ENCODE measurements around the gene RALGDS.
A peak's percentile ranks its signal among the peaks of the same experiment; 100 is the strongest.

The RALGDS gene

DNA sequence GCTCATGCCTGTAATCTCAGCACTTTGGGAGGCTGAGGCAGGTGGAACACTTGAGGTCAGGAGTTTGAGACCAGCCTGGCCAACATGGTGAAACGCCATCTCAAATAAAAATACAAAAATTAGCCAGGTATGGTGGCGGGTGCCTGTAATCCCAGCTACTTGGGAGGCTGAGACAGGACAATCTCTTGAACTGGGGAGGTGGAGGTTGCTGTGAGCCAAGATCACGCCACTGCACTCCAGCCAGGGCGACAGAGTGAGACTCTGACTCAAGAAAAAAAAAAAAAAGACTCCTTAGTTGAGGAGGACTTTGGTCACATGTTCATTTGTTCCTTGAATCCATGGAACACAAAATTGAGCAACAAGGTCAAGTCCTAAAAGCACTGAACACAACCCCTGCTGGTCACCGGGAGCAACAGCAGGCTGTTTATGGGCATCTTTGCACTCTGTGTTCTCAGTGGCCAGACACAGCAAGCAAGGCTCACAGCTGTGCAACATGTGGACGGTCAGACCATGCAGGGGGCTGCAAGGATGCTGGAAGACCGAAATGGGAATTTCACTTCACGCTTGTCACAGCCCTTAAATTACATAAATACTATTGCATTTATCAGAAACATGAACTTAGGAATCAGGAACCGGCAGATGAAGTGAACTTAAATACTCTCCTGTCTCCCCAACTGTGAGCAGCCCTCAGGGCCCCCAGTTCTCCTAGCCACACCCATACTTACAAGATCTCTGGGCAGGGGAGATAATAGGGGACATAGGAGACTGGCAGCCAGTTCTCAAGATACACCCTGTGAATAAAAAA lies 39.9 kb upstream of the RALGDS start:
- no peaks in the 10 kb centered on the region for H3K4me1 ChIP-seq (ENCODE audit: control insufficient read depth, insufficient read depth, low read length)
- H3K27ac ChIP-seq (ENCODE audit: extremely low read depth, low read depth, low read length) = no peak overlapping the region
- no peak overlapping the region for H3K4me3 ChIP-seq (ENCODE audit: low read depth, low read length)
- ChIA-PET CTCF (interaction anchor here (0.7 to 2.8 kb wide), 11 partner anchors 9 to 264 kb away, joined by 3 to 19 read pairs (median 4); no protein-coding TSS in a partner anchor), POLR2A (no interaction called here)
- TF ChIP-seq ZNF571 (tag by site-specific recombination; IDR thresholded peaks at IDR 0.05) (no peak), ZNF654 (tag by site-specific recombination; IDR thresholded peaks at IDR 0.05; ENCODE audit: low read depth) (0 out of 2 replicates have a peak, but pooled peaks have one; percentile 7), PRDM1 (tag by site-specific recombination; IDR thresholded peaks at IDR 0.05) (no peak), ZNF350 (tag by site-specific recombination; IDR thresholded peaks at IDR 0.05) (no peak), ZNF585B (tag by site-specific recombination; IDR thresholded peaks at IDR 0.05) (no peak), ZNF155 (tag by site-specific recombination; IDR thresholded peaks at IDR 0.05) (no peak), ZNF341 (tag by site-specific recombination; IDR thresholded peaks at IDR 0.05; ENCODE audit: low read depth) (peak; percentile 21; the same call in 1 of the 2 replicates), SCRT1 (tag by site-specific recombination; IDR thresholded peaks at IDR 0.05; ENCODE audit: borderline replicate concordance) (peak; percentile 90), ZNF629 (tag by site-specific recombination; IDR thresholded peaks at IDR 0.05) (no peak), ZSCAN30 (tag by site-specific recombination; IDR thresholded peaks at IDR 0.05) (0 out of 2 replicates have a peak, but pooled peaks have one; percentile 40), SP7 (tag by site-specific recombination; IDR thresholded peaks at IDR 0.05) (0 out of 2 replicates have a peak, but pooled peaks have one; percentile 27), FEZF1 (tag by site-specific recombination; IDR thresholded peaks at IDR 0.05) (peak; percentile 61), ZBTB17 (tag by site-specific recombination; IDR thresholded peaks at IDR 0.05) (peak; percentile 76), SCRT2 (tag by site-specific recombination; IDR thresholded peaks at IDR 0.05) (peak; percentile 95), ZNF473 (tag by site-specific recombination; IDR thresholded peaks at IDR 0.05) (no peak), ZNF785 (tag by site-specific recombination; IDR thresholded peaks at IDR 0.05) (peak; percentile 85; the same call in 1 of the 2 replicates)
- TF ChIP-seq, protein P1, sequence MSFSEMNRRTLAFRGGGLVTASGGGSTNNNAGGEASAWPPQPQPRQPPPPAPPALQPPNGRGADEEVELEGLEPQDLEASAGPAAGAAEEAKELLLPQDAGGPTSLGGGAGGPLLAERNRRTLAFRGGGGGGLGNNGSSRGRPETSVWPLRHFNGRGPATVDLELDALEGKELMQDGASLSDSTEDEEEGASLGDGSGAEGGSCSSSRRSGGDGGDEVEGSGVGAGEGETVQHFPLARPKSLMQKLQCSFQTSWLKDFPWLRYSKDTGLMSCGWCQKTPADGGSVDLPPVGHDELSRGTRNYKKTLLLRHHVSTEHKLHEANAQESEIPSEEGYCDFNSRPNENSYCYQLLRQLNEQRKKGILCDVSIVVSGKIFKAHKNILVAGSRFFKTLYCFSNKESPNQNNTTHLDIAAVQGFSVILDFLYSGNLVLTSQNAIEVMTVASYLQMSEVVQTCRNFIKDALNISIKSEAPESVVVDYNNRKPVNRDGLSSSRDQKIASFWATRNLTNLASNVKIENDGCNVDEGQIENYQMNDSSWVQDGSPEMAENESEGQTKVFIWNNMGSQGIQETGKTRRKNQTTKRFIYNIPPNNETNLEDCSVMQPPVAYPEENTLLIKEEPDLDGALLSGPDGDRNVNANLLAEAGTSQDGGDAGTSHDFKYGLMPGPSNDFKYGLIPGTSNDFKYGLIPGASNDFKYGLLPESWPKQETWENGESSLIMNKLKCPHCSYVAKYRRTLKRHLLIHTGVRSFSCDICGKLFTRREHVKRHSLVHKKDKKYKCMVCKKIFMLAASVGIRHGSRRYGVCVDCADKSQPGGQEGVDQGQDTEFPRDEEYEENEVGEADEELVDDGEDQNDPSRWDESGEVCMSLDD (tag by site-specific recombination; IDR thresholded peaks at IDR 0.05) = no peak
- TF ChIP-seq, protein P2, sequence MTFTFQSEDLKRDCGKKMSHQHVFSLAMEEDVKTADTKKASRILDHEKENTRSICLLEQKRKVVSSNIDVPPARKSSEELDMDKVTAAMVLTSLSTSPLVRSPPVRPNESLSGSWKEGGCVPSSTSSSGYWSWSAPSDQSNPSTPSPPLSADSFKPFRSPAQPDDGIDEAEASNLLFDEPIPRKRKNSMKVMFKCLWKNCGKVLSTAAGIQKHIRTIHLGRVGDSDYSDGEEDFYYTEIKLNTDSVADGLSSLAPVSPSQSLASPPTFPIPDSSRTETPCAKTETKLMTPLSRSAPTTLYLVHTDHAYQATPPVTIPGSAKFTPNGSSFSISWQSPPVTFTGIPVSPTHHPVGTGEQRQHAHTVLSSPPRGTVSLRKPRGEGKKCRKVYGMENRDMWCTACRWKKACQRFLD (tag by site-specific recombination; IDR thresholded peaks at IDR 0.05) = no peak
- TF ChIP-seq, protein P3, sequence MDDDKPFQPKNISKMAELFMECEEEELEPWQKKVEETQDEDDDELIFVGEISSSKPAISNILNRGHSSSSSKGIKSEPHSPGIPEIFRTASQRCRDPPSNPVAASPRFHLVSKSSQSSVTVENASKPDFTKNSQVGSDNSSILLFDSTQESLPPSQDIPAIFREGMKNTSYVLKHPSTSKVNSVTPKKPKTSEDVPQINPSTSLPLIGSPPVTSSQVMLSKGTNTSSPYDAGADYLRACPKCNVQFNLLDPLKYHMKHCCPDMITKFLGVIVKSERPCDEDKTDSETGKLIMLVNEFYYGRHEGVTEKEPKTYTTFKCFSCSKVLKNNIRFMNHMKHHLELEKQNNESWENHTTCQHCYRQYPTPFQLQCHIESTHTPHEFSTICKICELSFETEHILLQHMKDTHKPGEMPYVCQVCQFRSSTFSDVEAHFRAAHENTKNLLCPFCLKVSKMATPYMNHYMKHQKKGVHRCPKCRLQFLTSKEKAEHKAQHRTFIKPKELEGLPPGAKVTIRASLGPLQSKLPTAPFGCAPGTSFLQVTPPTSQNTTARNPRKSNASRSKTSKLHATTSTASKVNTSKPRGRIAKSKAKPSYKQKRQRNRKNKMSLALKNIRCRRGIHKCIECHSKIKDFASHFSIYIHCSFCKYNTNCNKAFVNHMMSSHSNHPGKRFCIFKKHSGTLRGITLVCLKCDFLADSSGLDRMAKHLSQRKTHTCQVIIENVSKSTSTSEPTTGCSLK (tag by site-specific recombination; IDR thresholded peaks at IDR 0.05) = no peak
- TF ChIP-seq, protein P4, sequence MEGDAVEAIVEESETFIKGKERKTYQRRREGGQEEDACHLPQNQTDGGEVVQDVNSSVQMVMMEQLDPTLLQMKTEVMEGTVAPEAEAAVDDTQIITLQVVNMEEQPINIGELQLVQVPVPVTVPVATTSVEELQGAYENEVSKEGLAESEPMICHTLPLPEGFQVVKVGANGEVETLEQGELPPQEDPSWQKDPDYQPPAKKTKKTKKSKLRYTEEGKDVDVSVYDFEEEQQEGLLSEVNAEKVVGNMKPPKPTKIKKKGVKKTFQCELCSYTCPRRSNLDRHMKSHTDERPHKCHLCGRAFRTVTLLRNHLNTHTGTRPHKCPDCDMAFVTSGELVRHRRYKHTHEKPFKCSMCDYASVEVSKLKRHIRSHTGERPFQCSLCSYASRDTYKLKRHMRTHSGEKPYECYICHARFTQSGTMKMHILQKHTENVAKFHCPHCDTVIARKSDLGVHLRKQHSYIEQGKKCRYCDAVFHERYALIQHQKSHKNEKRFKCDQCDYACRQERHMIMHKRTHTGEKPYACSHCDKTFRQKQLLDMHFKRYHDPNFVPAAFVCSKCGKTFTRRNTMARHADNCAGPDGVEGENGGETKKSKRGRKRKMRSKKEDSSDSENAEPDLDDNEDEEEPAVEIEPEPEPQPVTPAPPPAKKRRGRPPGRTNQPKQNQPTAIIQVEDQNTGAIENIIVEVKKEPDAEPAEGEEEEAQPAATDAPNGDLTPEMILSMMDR (tag by site-specific recombination; IDR thresholded peaks at IDR 0.05) = peak; percentile 59; the same call in 1 of the 2 replicates
- no peaks in the 10 kb centered on the region for H3K36me3 ChIP-seq (ENCODE audit: control insufficient read depth in 2 of 2, insufficient read depth in 1 of 2, low read length in 2 of 2)
- no peaks in the 10 kb centered on the region for H3K9me3 ChIP-seq (ENCODE audit: control insufficient read depth, insufficient read depth, low read depth, low read length)
